SK-N-MC (cell line): Measurements from ENCODE around the gene CTNND2.

Experiments
- EZH2 ChIP-seq: fragments of 200-600 bp; sonication (generic); IDR thresholded peaks from one replicate; pipeline ENCODE4 v1.6.1; 2017; ENCODE audit warnings: antibody characterized with exemption
- FOXP2 ChIP-seq: optimal IDR thresholded peaks from 2 replicates; pipeline ENCODE3; 2011; ENCODE audit warnings: mild to moderate bottlenecking, moderate library complexity; ENCODE audit not compliant: insufficient read depth; ENCODE audit errors: extremely low read length, control extremely low read depth
- POLR2AphosphoS5 ChIP-seq: IDR thresholded peaks from 2 replicates; pipeline ENCODE4 v1.6.1; 2012; ENCODE audit warnings: mild to moderate bottlenecking, low read depth, low read length, borderline replicate concordance

GRCh38 chr5:11128021-11128420 is 776.2 kb downstream of the CTNND2 start:
- TF ChIP-seq EZH2 (no peak), POLR2AphosphoS5 (no peak), FOXP2 (no peak)
